HG03521 (cell line): ENCODE measurements around the gene RHBDL3.

Experiments used
- ATAC-seq: cut with Tn5 transposase; IDR thresholded peaks from one replicate; pipeline ENCODE4 v1.9.1; 2021; ENCODE audit warnings: mild to moderate bottlenecking, moderate library complexity; ENCODE audit not compliant: unreplicated experiment

RHBDL3 gene

GRCh38 chr17:32356378-32356743 lies 90.7 kb downstream of the RHBDL3 start:
- no peak for ATAC-seq

DNA sequence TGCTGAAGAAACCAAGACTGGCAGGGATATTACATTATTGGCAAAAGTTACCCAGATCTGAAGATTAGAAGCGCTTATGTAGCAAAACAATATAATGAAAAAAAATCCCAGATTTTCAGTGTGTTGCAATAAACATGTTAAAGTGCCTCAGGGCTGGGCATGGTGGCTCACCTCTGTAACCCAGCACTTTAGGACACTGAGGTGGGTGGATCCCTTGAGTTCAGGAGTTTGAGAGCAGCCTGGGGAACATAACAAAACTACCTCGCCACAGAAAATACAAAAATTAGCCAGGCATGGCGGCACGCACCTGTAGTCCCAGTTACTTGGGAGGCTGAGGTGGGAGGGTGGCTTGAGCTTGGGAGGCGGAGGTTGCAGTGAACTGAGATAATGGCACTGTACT lies 91.1 kb downstream of the RHBDL3 start:
- no peak for ATAC-seq

DNA sequence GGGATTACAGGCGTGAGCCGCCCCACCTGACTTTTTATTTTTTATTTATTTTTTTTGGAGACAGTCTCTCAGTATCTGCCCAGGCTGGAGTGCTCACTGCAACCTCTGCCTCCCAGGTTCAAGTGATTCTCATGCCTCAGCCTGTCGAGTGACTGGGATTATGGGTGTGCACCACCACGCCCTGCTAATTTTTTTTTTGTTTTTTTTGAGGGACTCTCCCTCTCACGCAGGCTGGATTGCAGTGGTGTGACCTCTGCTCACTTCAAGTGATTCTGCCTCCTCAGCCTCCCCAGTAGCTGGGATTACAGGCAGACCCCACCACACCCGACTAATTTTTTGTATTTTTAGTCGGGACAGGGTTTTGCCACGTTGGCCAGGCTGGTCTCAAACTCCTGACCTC lies 92.0 kb downstream of the RHBDL3 start:
- no peak for ATAC-seq

DNA sequence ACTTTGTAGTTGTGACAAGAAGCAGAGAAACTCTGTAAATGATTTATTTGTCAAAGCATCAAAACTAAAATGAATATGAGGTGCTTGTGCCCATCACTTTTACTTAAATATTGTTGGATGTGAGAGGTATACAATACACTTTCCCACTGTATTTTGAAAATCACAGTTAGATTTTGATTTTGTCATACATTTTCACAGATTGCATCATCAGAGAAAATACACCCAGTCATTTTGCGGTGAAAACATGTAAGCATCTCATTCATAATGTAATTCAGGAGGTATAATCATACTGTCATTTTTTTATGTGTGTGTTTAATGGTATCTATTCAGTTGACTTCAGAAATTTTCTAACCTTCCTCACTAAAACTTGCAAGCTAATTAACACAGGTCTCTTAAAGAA lies 95.6 kb downstream of the RHBDL3 start:
- no peak for ATAC-seq

- ATAC-seq = no peak
Observed at GRCh38 chr17:32370426-32370825, 104.8 kb downstream of the RHBDL3 start.
